GM23338 (cell line): ENCODE data around the gene CCDC187. TPM values are rescaled to one million over a fixed set of nuclear protein-coding genes. Genes with fewer than 3 reads are reported as not detected.

Source experiments
- ATAC-seq: fragments of 200-7000 bp; cut with Tn5 transposase; 3 replicates; pipeline ENCODE4 v1.9.1; 2020
- DNase-seq: peaks from one replicate; pipeline ENCODE4 v3.0.0-alpha.2; 2015; ENCODE audit warnings: low spot score
- H2AFZ ChIP-seq: fragments of 200-600 bp; sonication (generic); 2 replicates; pipeline ENCODE4 v1.8.0; 2016; ENCODE audit warnings: antibody characterized with exemption, mild to moderate bottlenecking, moderate library complexity
- H3F3A ChIP-seq: fragments of 200-600 bp; sonication (generic); replicated peaks from 2 replicates; pipeline ENCODE4 v1.8.0; 2017; ENCODE audit warnings: antibody characterized with exemption, mixed run types, low read depth
- H3K27ac ChIP-seq: fragments of 200-600 bp; sonication (generic); 2 replicates; pipeline ENCODE4 v1.6.1; 2016; ENCODE audit warnings: low read depth
- H3K27me3 ChIP-seq: fragments of 200-600 bp; sonication (generic); 2 replicates; pipeline ENCODE4 v1.8.0; 2016; ENCODE audit warnings: mild to moderate bottlenecking, mixed run types, moderate library complexity; ENCODE audit not compliant: insufficient read depth
- H3K36me3 ChIP-seq: fragments of 200-600 bp; sonication (generic); 2 replicates; pipeline ENCODE4 v1.8.0; 2016; ENCODE audit warnings: mild to moderate bottlenecking; ENCODE audit not compliant: insufficient read depth
- H3K4me1 ChIP-seq: fragments of 200-600 bp; sonication (generic); 2 replicates; pipeline ENCODE4 v1.8.0; 2016; ENCODE audit warnings: mild to moderate bottlenecking, moderate library complexity; ENCODE audit not compliant: insufficient read depth
- H3K4me2 ChIP-seq: fragments of 200-600 bp; sonication (generic); 2 replicates; pipeline ENCODE4 v1.7.1; 2017; ENCODE audit warnings: mixed run types
- H3K4me3 ChIP-seq: fragments of 200-600 bp; sonication (generic); 2 replicates; pipeline ENCODE4 v1.6.1; 2016; ENCODE audit warnings: mixed run types
- H3K79me2 ChIP-seq: fragments of 200-600 bp; sonication (generic); replicated peaks from 2 replicates; pipeline ENCODE4 v1.8.0; 2017; ENCODE audit warnings: mild to moderate bottlenecking; ENCODE audit not compliant: insufficient read depth
- H3K9me2 ChIP-seq: fragments of 200-600 bp; sonication (generic); 2 replicates; pipeline ENCODE4 v1.8.0; 2017; ENCODE audit not compliant: insufficient read depth
- H4K20me1 ChIP-seq: fragments of 200-600 bp; sonication (generic); replicated peaks from 2 replicates; pipeline ENCODE4 v1.8.0; 2017; ENCODE audit warnings: mild to moderate bottlenecking; ENCODE audit not compliant: insufficient read depth
- H3K27ac Mint-ChIP-seq: 2 replicates; pipeline ENCODE4 v1.8.0; 2020; ENCODE audit warnings: inconsistent platforms, mild to moderate bottlenecking, moderate library complexity, mixed read lengths
- H3K27me3 Mint-ChIP-seq: 3 replicates; pipeline ENCODE4 v1.8.0; 2022; ENCODE audit warnings: low read depth, mild to moderate bottlenecking, moderate library complexity, mixed read lengths, inconsistent platforms; ENCODE audit not compliant: insufficient read depth, poor library complexity
- H3K36me3 Mint-ChIP-seq: 3 replicates; pipeline ENCODE4 v1.8.0; 2021; ENCODE audit warnings: low read depth, mild to moderate bottlenecking, inconsistent platforms, moderate library complexity, mixed read lengths
- H3K4me1 Mint-ChIP-seq: 3 replicates; pipeline ENCODE4 v1.8.0; 2020; ENCODE audit warnings: mild to moderate bottlenecking, inconsistent platforms, mixed read lengths
- H3K4me3 Mint-ChIP-seq: 3 replicates; pipeline ENCODE4 v1.8.0; 2021; ENCODE audit warnings: moderate library complexity, mild to moderate bottlenecking, inconsistent platforms, mixed read lengths
- H3K9me3 Mint-ChIP-seq: 3 replicates; pipeline ENCODE4 v1.8.0; 2020; ENCODE audit warnings: moderate library complexity, mild to moderate bottlenecking, inconsistent platforms, mixed read lengths
- CREB1 ChIP-seq: fragments of 250-450 bp; sonication (Bioruptor Pico); IDR thresholded peaks from 2 replicates; pipeline ENCODE4 v1.5.0; 2020; ENCODE audit warnings: low read depth, mild to moderate bottlenecking, moderate library complexity
- ETS1 ChIP-seq: IDR thresholded peaks from 2 replicates; pipeline ENCODE4 v1.6.1; 2016; ENCODE audit warnings: antibody characterized with exemption
- EZH2 ChIP-seq: fragments of 200-600 bp; sonication (generic); IDR thresholded peaks from one replicate; pipeline ENCODE4 v1.8.0; 2017; ENCODE audit warnings: antibody characterized with exemption, mild to moderate bottlenecking, low read depth; ENCODE audit not compliant: unreplicated experiment
- EZH2phosphoT487 ChIP-seq: fragments of 200-600 bp; sonication (generic); IDR thresholded peaks from one replicate; pipeline ENCODE4 v1.8.1; 2018; ENCODE audit warnings: antibody characterized with exemption; ENCODE audit not compliant: unreplicated experiment
- JUNB ChIP-seq: IDR thresholded peaks from one replicate; pipeline ENCODE4 v1.6.1; 2016; ENCODE audit warnings: antibody characterized with exemption; ENCODE audit not compliant: unreplicated experiment
- NANOG ChIP-seq: IDR thresholded peaks from 2 replicates; pipeline ENCODE4 v1.6.1; 2016; ENCODE audit warnings: antibody characterized with exemption, borderline replicate concordance
- POLR2AphosphoS5 ChIP-seq: IDR thresholded peaks from 2 replicates; pipeline ENCODE4 v1.6.1; 2016; ENCODE audit warnings: antibody characterized with exemption, low read depth
- STAT1 ChIP-seq: IDR thresholded peaks from one replicate; pipeline ENCODE4 v1.6.1; 2016; ENCODE audit warnings: antibody characterized with exemption; ENCODE audit not compliant: unreplicated experiment
- ZNF114 ChIP-seq: fragments of 250-450 bp; sonication (Bioruptor Pico); IDR thresholded peaks from 2 replicates; pipeline ENCODE4 v1.5.0; 2020; ENCODE audit warnings: mild to moderate bottlenecking, moderate library complexity
- ZNF331 ChIP-seq: fragments of 250-450 bp; sonication (Bioruptor Pico); IDR thresholded peaks from 2 replicates; pipeline ENCODE4 v1.5.0; 2020; ENCODE audit warnings: low read depth, mild to moderate bottlenecking, moderate library complexity
- ZNF462 ChIP-seq: fragments of 250-450 bp; sonication (Bioruptor Pico); IDR thresholded peaks from 2 replicates; pipeline ENCODE4 v1.5.0; 2020; ENCODE audit warnings: mild to moderate bottlenecking, moderate library complexity
- polyA plus RNA-seq: library from polyadenylated mRNA; unstranded; fragments of >200 nt; fragmentation: Nextera tagmentation; extraction: Ambion mirVana; gene quantifications from 2 replicates; pipeline ENCODE4 v1.2.1, GENCODE V29; 2016
- total RNA-seq: library from RNA; depleted of rRNA; stranded (reverse); fragments of >200 nt; shearing (Covaris generic); gene quantifications from 2 replicates; pipeline ENCODE4 v1.2.3, GENCODE V29; 2014
- TF ChIP-seq, protein P1 (sequence below), 2 experiments: fragments of 200-600 bp in 1 of 2; sonication (generic) in 1 of 2; conservative IDR thresholded peaks; 2 replicates each; pipeline versions ENCODE4 v1.5.1 to v1.6.1; 2016 to 2017; ENCODE audit warnings: antibody characterized with exemption in 2 of 2, low read depth in 2 of 2, mild to moderate bottlenecking in 2 of 2, moderate library complexity in 1 of 2
- TF ChIP-seq, protein P2 (sequence below): IDR thresholded peaks from one replicate; pipeline ENCODE4 v1.6.1; 2018; ENCODE audit warnings: antibody characterized with exemption; ENCODE audit not compliant: unreplicated experiment

CCDC187 gene
- total and polyA plus RNA-seq, 2 experiments from 2014 or later = 0.14 TPM; not detected in 1

DNA sequence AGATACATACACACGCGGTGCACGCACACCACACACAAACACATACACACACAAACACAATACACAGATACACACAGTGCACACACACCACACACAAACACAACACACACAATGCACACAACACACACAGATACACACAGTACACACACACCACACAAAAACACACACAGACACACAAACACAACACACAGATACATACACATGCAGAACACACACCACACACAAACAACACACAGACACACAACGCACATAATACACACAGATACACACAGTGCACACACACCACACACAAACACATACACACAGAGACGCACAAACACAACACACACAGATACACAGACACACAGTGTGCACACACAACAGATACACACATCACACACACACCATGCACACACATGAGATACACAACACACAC lies 5.9 kb upstream of the CCDC187 start:
- Mint-ChIP-seq H3K36me3 (no peaks in the 10 kb centered on the region), H3K9me3 (no peaks in the 10 kb centered on the region; the same call in 2 of the 3 replicates), H3K4me1 (no peaks in the 10 kb centered on the region), H3K27ac (no peak overlapping the region), H3K4me3 (no peak overlapping the region), H3K27me3 (no peaks in the 10 kb centered on the region)
- Histone ChIP-seq H4K20me1 (no peaks in the 10 kb centered on the region), H3K4me2 (no peak overlapping the region), H3K27me3 (no peaks in the 10 kb centered on the region), H2AFZ (no peak overlapping the region), H3K79me2 (no peaks in the 10 kb centered on the region), H3K27ac (no peak overlapping the region), H3K4me3 (no peak overlapping the region), H3K4me1 (no peaks in the 10 kb centered on the region), H3K9me2 (no peaks in the 10 kb centered on the region), H3K36me3 (no peaks in the 10 kb centered on the region), H3F3A (peaks cover 22% of the 10 kb centered on the region)
- DNase-seq = no peak
- no peak for ATAC-seq
- TF ChIP-seq POLR2AphosphoS5 (no peak), EZH2 (no peak), STAT1 (no peak), ZNF462 (CRISPR knock-in tag) (no peak), ETS1 (no peak), JUNB (no peak), NANOG (no peak), ZNF331 (CRISPR knock-in tag) (no peak), ZNF114 (CRISPR knock-in tag) (no peak), EZH2phosphoT487 (no peak), CREB1 (CRISPR knock-in tag) (no peak)
- TF ChIP-seq, protein P1, sequence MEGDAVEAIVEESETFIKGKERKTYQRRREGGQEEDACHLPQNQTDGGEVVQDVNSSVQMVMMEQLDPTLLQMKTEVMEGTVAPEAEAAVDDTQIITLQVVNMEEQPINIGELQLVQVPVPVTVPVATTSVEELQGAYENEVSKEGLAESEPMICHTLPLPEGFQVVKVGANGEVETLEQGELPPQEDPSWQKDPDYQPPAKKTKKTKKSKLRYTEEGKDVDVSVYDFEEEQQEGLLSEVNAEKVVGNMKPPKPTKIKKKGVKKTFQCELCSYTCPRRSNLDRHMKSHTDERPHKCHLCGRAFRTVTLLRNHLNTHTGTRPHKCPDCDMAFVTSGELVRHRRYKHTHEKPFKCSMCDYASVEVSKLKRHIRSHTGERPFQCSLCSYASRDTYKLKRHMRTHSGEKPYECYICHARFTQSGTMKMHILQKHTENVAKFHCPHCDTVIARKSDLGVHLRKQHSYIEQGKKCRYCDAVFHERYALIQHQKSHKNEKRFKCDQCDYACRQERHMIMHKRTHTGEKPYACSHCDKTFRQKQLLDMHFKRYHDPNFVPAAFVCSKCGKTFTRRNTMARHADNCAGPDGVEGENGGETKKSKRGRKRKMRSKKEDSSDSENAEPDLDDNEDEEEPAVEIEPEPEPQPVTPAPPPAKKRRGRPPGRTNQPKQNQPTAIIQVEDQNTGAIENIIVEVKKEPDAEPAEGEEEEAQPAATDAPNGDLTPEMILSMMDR (conservative IDR thresholded peaks at IDR 0.05; ENCODE audit: low read depth in 2 of 2) = no peak
- TF ChIP-seq, protein P2, sequence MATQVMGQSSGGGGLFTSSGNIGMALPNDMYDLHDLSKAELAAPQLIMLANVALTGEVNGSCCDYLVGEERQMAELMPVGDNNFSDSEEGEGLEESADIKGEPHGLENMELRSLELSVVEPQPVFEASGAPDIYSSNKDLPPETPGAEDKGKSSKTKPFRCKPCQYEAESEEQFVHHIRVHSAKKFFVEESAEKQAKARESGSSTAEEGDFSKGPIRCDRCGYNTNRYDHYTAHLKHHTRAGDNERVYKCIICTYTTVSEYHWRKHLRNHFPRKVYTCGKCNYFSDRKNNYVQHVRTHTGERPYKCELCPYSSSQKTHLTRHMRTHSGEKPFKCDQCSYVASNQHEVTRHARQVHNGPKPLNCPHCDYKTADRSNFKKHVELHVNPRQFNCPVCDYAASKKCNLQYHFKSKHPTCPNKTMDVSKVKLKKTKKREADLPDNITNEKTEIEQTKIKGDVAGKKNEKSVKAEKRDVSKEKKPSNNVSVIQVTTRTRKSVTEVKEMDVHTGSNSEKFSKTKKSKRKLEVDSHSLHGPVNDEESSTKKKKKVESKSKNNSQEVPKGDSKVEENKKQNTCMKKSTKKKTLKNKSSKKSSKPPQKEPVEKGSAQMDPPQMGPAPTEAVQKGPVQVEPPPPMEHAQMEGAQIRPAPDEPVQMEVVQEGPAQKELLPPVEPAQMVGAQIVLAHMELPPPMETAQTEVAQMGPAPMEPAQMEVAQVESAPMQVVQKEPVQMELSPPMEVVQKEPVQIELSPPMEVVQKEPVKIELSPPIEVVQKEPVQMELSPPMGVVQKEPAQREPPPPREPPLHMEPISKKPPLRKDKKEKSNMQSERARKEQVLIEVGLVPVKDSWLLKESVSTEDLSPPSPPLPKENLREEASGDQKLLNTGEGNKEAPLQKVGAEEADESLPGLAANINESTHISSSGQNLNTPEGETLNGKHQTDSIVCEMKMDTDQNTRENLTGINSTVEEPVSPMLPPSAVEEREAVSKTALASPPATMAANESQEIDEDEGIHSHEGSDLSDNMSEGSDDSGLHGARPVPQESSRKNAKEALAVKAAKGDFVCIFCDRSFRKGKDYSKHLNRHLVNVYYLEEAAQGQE = no peak
